ENCODE data around the gene ISYNA1. TPM values are rescaled to one million over a fixed set of nuclear protein-coding genes. Genes with fewer than 3 reads are reported as not detected.

The ISYNA1 gene
- total and polyA plus RNA-seq, 2 of the 8 experiments (the other 6 are each of a cell fraction or from before 2014, with no cell fraction given): 207 to 264 TPM

DNA sequence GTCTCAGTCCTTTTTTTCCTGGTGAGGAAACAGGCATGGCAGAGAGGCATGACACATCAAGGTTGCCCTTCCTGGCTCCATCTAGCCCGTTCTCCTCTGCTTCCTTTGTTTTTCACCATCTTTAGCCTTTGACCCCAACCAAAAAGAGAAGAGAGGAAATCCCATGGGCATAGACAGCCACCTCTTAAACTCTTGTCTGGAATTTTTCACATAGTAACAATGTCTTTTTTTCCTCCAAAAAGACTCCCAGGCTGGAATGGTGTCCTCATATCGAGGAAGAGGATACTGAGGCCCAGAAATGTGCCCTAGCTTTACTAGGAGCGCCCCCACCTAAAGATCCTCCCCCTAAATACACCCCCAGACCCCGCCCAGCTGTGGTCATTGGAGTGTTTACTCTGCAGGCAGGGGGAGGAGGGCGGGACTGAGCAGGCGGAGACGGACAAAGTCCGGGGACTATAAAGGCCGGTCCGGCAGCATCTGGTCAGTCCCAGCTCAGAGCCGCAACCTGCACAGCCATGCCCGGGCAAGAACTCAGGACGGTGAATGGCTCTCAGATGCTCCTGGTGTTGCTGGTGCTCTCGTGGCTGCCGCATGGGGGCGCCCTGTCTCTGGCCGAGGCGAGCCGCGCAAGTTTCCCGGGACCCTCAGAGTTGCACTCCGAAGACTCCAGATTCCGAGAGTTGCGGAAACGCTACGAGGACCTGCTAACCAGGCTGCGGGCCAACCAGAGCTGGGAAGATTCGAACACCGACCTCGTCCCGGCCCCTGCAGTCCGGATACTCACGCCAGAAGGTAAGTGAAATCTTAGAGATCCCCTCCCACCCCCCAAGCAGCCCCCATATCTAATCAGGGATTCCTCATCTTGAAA is 52.0 kb downstream of the ISYNA1 start, which contains the start of gene GDF15 (continued):
- no peak for TF ChIP-seq GTF2F1 (IDR thresholded peaks at IDR 0.05; ENCODE audit: borderline replicate concordance, low read depth, low read length)
- TF ChIP-seq RFX5 (IDR thresholded peaks at IDR 0.05; ENCODE audit: borderline replicate concordance, low read depth, low read length): no peak
- peak in 1 of 2 experiments; percentile 74; a peak in 2 of 3 replicates for TF ChIP-seq POLR2A (IDR thresholded peaks at IDR 0.05; ENCODE audit: control extremely low read depth in 1 of 2, low read depth in 2 of 2, low read length in 2 of 2)
- TF ChIP-seq, protein P1, sequence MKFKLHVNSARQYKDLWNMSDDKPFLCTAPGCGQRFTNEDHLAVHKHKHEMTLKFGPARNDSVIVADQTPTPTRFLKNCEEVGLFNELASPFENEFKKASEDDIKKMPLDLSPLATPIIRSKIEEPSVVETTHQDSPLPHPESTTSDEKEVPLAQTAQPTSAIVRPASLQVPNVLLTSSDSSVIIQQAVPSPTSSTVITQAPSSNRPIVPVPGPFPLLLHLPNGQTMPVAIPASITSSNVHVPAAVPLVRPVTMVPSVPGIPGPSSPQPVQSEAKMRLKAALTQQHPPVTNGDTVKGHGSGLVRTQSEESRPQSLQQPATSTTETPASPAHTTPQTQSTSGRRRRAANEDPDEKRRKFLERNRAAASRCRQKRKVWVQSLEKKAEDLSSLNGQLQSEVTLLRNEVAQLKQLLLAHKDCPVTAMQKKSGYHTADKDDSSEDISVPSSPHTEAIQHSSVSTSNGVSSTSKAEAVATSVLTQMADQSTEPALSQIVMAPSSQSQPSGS (IDR thresholded peaks at IDR 0.05; ENCODE audit: low read length): no peak
- no peak for TF ChIP-seq PHF8 (conservative IDR thresholded peaks at IDR 0.05; ENCODE audit: low read depth, low read length)
- no peak for TF ChIP-seq RNF2 (IDR thresholded peaks at IDR 0.05; ENCODE audit: borderline replicate concordance, low read depth, low read length, missing control alignments, poor library complexity, severe bottlenecking)
- no peak for TF ChIP-seq ZNF274 (IDR thresholded peaks at IDR 0.05; ENCODE audit: borderline replicate concordance, extremely low read depth, low read length)
